Measurements from ENCODE around the gene CDH5.

DNA sequence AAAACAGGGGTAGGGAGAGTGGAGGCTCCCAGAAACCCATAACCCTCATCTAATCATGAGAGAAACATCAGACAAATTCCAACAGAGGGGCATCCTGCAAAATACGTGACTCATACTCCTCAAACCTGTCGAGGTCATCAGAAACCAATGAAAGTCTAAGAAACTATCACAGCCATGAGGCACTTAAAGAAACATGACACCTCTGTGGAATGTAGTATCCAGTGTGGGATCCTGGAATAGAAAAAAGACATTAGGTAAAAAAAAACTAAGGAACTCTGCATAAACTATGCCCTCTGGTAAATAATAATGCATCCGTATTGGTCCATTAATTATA is 16.4 kb downstream of the CDH5 start:
- TF ChIP-seq EZH2phosphoT487 (IDR thresholded peaks at IDR 0.05; ENCODE audit: insufficient read depth, low read depth) (no peak), EZH2 (IDR thresholded peaks at IDR 0.05; ENCODE audit: insufficient read depth, poor library complexity, severe bottlenecking) (no peak)
